GM12874 (cell line): ENCODE results near the gene CACNA1D.

Experiments used
- CTCF ChIP-seq: IDR thresholded peaks from 2 replicates; pipeline ENCODE4 v1.5.1; 2011; ENCODE audit warnings: low read depth, mild to moderate bottlenecking, control low read depth, low read length, moderate library complexity; ENCODE audit not compliant: insufficient read depth

Gene CACNA1D

GRCh38 chr3:53826048-53826447 is 331.6 kb downstream of the CACNA1D start:
- no peak for TF ChIP-seq CTCF

GRCh38 chr3:53828581-53828980 is 334.2 kb downstream of the CACNA1D start:
- no peak for TF ChIP-seq CTCF

- no peak for TF ChIP-seq CTCF
Measured at GRCh38 chr3:53829605-53830004, 335.2 kb downstream of the CACNA1D start.

DNA sequence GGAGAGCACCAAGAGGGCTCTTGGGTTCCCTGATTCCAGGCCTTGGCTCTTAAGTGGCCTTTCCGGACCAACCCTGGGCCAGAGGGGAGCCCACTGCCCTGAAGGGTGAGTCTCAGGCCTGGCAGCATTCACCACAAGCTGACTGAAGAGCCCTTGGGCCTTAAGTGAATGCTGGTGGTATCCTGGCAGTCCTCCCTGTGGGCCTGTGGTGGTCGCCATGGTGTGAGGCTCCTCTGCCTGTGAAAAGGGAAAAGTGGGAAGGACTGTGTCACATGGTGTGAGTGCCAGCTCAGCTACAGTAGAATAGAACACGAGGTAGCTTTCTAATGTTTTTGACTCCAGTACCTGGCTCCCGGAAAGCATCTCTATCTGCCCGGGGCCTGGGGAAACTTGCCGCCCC is 336.5 kb downstream of the CACNA1D start:
- TF ChIP-seq CTCF, result no peak

GRCh38 chr3:53833053-53833645 is 338.7 kb downstream of the CACNA1D start:
- no peak for TF ChIP-seq CTCF

DNA sequence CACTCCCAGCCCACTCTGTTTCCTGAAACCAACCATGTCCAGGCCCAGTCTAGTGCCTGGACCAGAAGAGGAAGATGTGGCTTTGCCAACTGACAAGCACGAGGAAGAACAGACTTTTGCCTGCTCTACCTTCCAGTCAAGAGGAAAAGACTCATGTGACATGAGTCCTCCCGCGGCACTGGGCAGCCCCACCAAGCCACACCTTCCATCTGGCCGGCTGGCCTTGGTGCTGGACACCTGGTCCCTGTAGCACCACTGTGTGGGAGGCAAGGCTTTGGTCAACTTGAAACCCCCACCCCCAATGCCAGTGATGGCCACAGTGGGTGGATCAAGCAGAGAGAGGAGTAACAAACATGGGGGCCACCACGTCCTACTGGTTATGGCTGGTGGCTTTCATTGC is 339.3 kb downstream of the CACNA1D start:
- TF ChIP-seq CTCF, result no peak

DNA sequence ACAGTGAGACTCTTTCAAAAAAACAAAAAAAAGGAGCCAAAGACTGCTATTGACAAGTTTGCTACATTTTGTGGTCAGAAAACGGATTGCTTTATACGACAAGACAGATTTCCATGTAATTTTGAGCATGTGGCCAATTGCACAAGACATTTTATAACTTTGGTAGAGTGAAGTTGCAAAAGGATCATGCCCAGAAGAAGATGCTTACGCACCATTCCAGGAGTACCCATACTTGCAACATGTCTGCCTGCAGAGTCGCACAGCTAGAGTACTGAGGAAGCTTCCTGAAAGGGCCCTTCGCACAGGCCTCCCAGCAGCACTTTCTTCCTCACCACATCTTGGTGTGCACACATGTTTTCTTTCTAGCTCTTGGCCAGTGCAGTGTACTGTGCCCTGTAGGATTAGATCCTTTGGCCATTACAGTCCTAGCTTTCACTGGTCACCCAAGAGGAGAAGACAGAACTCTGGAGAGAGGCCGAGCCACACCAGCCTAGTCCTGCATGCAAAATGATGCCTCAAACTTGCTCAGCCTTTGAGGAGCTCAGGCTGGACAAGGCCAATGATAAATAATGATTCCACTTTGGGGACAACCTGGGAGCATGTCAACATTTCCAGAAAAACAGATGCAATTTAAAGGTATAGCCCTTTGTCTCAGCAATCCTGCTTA is 340.2 kb downstream of the CACNA1D start:
- TF ChIP-seq CTCF, result no peak
